Fibroblast of skin of right quadriceps (primary cell): Measurements from ENCODE around the gene SLC16A7.

Experiments used
- DNase-seq: peaks from one replicate; pipeline ENCODE4 v3.0.0-alpha.2; 2013

The SLC16A7 gene

DNA sequence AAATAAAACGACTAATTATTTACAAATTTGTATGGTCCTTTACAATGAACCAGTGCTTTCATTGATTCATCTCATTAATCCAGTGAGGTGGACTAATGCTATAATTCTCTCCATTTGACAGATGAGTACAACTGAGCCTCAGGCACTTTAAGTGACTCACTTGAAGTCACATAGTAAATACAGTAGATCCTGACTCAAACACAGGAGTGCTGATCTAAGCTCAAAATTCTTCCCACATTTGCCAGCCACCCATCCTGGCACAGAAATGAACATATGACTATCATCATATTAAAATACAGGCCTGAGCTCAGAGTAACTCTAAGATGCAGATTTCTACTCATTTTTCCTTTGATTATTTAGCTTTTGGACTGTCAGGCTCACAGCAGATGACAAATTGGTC is 30.6 kb downstream of the SLC16A7 start:
- DNase-seq: peak; percentile 35

DNA sequence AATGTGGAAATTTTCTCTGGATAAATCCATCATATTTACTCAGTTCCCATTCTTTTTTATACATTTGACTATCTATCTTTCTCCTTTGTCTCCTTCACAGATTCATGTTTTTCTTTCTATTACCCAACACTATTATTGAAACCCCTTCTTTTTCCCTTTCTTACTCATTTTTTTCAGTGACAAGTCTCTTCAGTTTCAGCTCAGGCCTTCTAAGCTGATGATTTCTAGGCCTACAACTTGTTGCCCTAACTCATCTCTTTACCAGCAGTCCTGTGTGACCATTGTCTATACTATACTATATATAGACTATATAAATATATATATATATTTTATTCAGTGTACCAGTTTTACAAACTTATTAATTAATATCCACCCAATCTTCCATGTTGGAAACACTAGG is 31.8 kb downstream of the SLC16A7 start:
- DNase-seq: no peak

DNA sequence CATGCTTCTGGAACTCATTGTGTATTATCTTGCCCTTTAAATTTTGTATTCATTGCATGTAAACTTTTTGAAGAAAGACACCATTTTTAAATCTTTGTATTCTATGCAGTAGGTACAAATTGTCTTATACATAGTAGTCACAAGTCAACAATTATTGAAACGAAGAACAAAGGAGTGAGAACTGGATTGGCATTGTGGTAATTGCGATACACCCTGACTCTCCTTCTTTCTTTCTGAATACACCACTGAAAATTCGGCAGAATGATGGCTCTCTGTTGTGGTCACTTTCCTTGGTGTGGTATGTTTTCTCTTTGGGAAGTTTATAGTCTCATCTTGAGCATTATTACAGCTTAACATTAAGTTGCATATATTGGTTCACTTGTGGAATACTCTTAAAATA is 34.1 kb downstream of the SLC16A7 start:
- no peak for DNase-seq

DNA sequence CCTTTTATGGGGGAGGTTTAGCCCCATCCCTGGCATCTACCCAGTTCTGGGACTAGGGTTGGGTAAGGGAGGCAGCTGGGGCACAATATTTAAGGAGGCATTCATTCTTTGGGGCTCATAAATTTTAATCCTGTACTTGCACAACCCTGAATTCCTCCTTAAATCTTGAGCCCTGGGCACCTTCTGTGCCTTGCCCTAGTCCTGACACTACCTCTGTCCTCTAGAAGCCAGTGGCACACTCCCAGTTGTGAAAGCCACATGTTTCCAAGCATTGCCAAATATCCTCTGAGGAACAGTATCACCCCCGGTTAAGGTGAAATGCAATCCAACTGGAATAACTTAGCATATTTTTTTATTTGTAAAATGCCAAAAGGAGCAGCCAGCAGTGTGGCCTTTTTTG is 36.6 kb downstream of the SLC16A7 start:
- DNase-seq: peak; percentile 14

DNA sequence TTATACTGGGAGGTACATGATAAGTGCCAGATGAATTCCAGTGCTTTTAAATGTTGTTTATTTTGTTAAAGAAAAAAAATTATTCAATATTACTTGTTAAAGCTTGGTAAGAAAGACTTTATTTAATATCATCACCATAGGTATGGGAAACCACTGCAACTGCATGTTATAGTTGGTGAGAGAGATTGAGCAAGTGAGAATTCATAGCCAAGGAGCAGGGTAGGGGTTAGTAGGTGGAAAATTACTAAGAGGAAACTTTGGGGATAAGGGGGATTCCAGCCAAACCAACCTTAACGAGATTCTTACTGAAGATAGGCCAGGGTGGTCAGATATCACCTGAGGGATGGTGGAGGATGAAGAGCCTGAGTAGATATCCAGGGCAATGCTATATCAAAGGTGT is 38.4 kb downstream of the SLC16A7 start:
- DNase-seq: no peak

DNA sequence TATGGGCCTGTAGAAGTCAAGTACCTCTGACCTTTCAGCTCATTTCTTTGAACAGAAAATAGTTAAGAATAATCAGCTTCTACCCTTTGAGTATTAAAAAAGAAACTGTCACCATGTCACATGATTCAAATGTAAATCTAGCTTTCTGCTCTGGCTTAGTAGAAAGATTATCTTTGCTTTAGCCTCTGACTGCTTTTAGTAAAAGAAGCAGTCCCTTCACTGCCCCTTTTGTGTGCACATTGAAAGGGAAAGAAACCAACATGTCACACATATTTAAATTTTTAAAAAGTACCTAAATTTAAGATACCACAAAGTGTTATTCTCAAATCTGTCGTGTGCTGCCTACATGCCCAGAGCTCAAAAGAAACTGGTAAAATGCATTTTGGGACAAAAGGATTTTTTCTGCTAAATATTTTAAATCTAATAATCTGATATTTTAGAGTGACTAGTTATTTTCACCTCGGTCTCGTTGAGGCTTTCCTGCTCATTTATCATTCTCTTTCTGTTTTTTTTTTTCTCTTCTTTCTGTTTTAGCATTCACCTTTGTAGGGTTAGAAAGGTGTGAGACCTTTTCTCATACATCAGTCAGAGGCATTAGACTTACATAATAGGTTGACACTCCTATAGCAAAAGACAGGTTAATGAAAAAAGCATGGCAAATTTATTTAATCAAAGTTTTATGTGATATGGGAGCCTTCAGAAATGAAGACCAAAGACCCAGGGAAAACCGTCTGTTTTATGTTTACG is 41.3 kb downstream of the SLC16A7 start:
- no peak for DNase-seq

DNA sequence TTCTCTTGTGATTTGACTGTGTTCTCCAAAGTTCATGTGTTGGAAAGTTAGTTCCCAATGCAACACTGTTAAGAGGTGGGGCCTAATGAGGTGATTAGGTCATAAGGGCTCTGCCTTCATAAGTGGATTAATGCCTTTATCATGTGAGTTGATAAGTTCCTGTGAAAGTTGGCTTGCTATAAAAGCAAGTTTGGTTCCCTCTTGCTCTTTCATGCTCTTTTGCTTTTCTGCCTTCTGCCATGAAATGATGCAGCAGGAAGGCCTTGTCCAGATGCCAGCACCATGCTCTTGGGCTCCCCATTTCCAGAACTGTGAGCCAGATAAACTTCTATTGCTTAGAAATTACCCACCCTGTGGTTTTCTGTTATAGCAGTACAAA is 41.9 kb downstream of the SLC16A7 start:
- no peak for DNase-seq

DNA sequence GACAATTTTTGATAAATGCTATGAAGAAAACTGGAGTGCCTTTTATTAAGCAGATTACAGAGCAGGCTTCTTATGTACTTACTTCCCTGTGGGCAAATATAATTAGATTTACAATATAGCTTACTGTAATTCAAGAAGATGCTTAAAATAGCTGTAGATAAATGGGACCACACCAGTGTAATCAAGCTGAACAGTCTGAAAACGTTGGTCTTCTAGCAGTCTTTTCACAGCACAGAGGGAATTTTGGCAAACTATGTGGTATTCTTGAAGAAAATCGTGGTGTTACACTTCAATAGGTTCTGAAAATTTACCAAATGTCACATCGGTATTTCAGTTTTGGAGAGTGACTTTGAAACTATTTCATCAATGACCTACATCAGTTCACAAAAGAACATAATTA is 47.7 kb downstream of the SLC16A7 start:
- DNase-seq: no peak

DNA sequence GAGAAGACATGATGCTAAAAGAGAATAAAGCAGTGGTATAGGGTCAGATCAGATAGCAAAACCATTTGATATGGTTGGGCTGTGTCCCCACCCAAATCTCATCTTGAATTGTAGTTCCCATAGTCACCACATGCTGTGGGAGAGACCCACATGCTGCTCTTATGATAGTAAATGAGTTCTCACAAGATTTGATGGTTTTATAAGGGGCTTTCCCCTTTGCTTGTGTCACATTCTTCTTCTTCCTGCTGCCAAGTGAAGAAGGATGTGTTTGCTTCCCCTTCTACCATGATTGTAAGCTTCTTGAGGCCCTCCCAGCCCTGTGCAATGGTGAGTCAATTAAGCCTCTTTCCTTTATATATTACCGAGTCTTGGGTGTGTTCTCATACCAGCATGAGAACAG is 49.4 kb downstream of the SLC16A7 start:
- DNase-seq: no peak

DNA sequence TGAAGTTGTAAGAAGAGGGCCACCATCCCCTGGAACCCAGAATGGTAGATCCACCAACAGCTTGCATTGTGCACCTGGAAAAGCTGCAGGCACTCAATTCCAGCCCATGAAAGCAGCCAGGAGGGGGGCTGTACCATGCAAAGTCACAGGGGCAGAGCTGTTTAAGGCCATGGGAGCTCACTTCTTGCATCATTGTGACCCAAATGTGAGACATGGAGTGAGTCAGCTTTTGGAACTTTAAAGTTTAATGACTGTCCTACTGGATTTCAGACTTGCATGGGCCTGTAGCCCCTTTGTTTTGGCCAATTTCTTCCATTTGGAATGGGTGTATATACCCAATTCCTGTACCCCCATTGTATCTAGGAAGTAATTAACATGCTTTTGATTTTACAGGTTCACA is 50.8 kb downstream of the SLC16A7 start:
- no peak for DNase-seq

DNA sequence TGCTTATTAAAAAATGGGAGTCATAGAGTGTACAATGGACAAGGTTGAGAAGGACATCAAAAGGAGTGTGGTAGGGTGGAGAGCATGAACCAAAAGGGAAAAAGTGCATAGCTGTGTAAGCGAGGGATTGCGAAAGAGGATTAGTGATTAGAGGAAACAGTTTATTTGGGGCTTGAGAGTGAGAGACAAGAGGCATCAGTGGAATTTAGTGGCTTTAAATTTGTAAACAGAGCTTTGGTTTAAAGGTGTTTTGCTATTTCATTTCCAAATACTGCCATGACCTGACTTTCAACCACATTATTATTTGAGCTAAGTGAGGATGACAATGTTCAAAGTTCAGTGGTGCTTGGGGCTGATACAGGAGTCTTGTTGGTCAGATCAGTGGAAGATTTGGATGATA is 53.4 kb downstream of the SLC16A7 start:
- DNase-seq: peak; percentile 34

DNA sequence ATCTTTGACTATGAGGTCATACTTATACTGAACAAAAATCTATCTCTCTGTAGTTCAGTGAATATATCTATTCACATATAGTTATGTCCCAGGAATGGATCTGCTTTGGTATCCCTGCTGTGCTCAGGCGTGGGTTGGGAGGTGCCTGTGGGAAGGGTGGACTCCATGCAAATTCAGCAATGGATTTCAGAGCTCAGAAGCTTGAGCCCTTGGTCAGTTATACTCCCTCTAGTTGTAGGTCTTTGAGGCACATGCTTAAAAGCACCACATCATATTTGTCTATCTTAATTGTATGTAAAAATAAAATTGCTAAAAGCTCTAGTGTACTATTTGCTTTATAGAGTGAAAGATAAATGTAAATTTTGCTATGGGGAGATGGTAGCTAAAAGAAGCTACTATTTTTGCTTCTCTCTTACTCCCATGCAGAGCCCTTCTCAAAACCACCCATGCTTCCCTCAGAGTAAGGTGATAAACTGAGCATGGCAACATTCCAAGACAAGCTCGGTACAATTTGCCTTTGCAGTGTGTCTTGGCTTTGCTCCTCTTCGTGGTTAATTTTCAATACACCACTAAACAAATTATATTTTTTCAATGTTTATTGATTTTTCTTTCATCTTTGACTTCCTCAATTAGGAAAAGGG is 54.9 kb downstream of the SLC16A7 start:
- no peak for DNase-seq

DNA sequence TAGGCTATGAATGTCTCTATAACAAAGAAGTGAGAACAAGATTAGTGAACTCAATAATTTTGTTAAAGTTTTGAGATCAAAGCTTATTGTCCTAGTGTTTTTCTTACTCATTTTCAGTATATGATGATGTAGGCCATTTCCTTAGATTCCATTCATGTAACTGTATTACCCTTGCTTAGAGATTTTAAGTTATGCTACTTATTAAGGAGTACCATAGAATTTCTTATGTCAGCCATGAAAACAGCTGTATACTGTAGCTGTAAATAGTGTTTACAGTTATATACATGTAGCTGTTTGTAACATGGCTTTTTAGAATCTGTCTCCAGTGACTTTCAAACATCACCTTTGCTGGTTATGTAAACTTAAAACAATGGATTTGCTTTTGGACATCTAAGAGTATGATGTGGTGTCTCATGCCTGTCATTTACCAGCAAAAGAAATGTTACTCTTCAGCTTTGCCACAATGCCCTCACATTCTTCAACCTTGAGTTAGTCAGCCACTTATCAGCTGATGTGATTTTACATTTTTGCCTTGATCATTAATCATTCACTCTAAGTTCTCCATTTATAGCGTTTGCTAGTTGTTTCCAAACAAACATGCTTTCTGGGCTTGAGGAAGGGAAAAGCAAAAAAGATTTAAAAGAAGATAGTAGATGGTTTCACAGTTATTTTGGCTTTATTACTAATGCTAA is 55.5 kb downstream of the SLC16A7 start:
- DNase-seq: peak; percentile 50

DNA sequence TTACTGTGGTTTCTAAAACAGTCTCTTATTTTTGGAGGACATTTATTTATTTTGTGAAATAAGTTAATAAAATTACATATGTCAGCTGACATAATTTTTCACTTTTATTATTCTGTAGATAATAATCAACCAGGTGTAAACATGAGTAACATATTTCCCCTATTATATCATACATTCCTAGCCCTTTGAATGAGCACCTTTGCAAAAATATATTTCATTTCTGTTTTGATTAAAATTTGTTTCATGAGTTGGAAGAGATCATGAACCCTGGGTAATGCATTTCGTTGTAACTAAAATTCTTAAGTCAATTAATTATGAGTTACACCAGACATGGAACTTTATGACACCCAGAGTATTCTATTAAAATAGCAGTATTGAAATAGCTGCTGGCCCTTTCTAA is 56.3 kb downstream of the SLC16A7 start:
- DNase-seq: no peak

DNA sequence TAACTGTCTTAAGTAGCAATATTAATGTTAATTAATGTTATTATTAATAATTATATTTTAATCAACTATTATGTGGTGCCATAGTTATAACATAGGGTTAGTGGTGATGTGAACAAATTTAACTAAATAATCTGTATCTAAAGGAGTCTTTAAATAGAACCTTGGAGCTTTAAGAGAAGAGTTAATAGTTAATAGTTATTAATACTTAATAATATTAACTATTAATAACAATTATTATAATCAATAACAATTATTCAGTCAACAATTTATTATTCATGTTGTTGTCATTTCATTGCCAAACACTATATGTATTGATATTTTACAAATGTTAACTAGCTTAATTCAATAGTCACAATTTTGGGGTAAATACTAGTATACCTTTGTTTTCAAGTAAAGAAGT is 58.2 kb downstream of the SLC16A7 start:
- no peak for DNase-seq

DNA sequence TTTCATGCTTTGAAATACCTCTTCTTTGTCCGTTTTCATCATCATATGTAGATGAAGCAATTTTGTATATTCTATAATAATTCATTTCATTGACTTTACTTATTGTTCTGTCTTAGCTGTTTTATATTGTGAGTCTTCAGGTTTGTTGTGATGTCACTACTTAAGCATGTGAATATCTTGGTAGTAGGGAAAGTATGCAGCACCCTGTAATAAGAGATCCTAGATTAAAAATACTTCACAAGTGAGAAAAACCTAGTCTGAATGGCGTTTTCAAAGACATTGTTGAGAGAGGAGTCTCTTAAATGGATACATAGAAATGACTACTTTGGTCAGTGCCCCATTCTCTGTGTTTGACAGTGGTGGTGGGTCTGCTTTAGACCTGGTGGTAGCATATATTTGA is 61.4 kb downstream of the SLC16A7 start:
- peak; percentile 57 for DNase-seq

DNA sequence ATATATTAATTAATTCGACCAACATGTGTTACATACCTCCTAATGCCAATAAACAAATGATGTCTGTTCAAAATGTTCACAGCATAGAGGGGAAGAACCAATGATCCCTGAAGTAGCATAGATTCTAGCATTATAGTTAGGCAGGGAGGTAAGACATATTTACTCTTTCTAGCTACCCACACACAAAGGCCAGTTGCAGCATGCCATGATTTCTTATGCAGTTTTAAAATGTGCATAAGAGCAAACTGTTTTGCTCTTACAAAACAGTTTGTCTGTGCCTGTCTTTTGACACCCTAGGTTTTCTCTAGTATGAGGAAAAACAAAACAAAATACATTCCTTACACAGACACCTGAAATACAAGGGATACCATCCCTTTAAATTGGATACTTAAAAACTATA is 61.9 kb downstream of the SLC16A7 start:
- DNase-seq: no peak

DNA sequence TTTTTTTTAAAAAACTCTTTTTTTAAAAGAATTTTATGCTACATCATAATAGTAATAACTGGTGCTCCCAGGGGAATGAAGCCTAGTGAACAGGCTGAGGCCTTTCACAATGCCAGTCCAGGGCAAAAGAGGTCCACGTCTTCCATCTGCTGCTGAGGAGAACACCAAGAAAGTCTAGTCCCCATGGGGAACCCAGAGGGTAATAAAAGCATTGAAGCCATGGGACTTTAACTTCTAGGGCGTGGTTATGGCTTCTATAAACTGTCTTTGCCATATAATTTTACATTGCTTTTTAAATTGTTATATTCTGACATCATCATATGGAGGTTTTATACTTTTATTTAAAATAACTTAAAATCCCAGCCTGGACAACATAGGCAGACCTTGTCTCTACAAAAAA is 64.3 kb downstream of the SLC16A7 start:
- DNase-seq: no peak

DNA sequence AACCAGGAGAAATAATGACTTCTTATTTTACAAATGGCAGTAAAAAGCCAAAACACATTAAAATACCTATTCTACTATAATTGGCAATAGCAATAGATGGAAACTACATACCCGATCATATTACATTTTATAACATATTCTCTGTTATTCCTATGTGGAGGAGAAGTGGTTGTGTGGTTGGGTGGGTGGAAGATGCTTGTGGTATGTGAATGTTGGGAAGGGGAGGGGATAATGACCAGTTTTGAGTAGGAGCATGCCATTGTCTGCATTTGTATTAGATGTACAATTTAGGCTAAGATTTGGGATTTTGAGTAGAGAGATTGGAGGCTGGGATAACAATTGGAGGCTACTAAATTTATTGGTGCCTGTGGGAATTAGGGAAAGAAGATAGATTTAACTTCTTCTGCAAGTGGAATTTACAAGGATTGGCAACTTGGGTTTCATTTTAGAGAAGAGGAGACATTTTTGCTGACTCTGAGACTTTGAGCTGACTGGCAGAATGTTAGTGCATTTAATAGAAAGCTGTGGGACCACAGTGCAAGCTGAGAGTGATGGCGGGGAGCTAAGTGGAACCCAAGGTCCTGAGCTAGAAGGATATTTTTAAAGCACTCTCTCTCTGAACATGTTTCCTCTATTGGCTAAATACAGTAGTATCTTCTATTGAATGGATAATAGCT is 65.2 kb downstream of the SLC16A7 start:
- DNase-seq: peak; percentile 20

DNA sequence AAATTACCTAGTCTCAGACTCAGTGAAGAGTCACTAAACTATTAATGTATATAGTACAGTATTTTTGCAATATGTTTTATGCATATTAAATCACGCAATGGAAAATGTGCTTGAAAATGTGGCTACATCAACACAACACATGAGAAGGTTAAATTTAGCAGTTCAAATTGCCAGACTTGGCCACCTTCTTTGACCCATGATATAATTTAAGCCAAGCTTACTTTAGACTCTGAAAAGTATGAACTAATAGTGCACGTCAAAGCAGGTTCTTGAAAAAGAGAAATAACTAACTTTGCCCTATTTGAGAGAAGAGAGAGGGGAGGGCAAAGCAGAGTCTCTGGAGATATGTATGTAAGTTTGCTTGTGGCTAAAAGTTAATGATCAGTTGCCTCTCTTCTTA is 68.7 kb downstream of the SLC16A7 start:
- DNase-seq: no peak

DNA sequence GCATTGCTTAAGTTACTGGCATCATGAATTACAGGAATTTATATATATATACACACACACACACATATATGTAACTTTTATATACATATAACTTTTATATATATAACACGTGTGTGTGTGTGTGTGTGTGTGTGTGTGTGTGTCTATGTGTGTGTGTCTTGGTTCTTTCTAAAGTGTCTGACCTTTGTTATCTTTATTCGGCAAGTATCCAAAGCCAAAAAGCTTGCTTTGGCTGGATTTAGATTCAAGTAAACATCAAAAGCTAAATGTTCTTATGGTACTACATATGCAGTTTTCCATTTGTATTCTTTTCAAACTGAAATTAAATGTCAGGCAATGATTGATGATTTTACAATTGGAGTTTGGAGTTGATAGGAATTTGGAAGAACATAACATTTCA is 69.9 kb downstream of the SLC16A7 start:
- no peak for DNase-seq

DNA sequence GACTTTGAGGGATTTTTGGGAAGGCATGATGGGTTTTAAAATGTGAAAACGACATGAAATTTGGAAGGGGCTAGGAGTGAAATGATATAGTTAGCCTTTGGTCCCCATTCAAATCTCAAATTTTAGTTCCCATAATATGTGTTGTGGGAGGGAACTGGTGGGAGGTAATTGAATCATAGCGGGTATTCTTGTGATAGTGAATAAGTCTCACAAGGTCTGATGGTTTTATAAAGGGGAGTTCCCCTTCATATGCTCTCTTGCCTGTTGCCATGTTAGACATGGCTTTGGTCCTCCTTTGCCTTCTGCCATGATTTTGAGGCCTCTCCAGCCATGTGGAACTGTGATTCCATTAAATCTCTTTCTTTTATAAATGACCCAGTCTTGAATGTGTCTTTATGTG is 72.8 kb downstream of the SLC16A7 start:
- no peak for DNase-seq

DNA sequence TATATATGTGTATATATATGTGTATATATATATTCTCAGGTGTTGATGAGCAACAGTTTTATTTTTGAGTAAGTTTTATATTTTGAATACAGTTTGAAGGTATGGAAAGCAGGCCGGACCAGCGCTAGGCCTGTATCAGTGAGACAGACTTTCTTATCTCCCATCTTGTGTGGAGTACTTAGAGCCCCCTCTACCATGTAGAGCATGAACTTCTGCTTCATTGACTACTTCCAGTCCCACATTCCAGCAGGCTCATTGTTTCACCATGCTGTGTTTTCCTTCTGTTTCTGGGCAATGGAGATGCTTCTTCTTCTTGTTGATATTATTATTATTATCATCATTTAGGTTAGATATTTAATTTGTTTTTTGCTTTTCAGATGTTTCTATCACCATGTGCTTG is 76.4 kb downstream of the SLC16A7 start:
- DNase-seq: no peak

DNA sequence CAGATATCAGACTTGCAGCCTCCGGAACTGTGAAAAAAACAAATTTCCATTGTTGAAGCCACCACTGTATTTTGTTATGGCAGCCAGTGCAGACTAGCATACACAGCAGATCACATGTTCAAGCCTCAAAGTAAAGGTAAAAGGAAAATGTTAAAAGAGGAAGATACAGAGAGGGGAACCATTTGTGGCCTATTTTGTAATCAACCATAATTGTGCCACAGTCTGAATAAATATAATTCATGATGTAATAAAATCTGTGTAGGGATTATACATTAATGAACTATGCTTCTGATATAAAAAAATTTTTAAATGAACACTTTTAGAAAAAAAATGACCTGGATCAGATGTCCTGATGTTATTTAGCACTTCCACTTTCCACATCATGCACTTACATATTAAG is 79.6 kb downstream of the SLC16A7 start:
- DNase-seq: no peak
